SK-N-SH (cell line): ENCODE data around the gene ULBP1.

Experiments used
- CTCF ChIP-seq: fragments of 200-600 bp; sonication (generic); IDR thresholded peaks from 2 replicates; pipeline ENCODE4 v1.6.1; 2017; ENCODE audit warnings: antibody characterized with exemption, mild to moderate bottlenecking, moderate library complexity
- EZH2phosphoT487 ChIP-seq: fragments of 200-600 bp; sonication (generic); IDR thresholded peaks from 2 replicates; pipeline ENCODE4 v1.6.1; 2017; ENCODE audit warnings: low read depth, mixed run types, mild to moderate bottlenecking, antibody characterized with exemption, moderate library complexity, borderline replicate concordance
- MXI1 ChIP-seq: IDR thresholded peaks from 2 replicates; pipeline ENCODE4 v1.6.1; 2012; ENCODE audit warnings: mild to moderate bottlenecking, low read depth, low read length, improper control_type of control experiment
- RXRA ChIP-seq: IDR thresholded peaks from 2 replicates; pipeline ENCODE4 v1.4.0; 2012; ENCODE audit warnings: low read depth, mild to moderate bottlenecking, borderline replicate concordance
- TCF12 ChIP-seq: IDR thresholded peaks from 2 replicates; pipeline ENCODE4 v1.4.0; 2012

DNA sequence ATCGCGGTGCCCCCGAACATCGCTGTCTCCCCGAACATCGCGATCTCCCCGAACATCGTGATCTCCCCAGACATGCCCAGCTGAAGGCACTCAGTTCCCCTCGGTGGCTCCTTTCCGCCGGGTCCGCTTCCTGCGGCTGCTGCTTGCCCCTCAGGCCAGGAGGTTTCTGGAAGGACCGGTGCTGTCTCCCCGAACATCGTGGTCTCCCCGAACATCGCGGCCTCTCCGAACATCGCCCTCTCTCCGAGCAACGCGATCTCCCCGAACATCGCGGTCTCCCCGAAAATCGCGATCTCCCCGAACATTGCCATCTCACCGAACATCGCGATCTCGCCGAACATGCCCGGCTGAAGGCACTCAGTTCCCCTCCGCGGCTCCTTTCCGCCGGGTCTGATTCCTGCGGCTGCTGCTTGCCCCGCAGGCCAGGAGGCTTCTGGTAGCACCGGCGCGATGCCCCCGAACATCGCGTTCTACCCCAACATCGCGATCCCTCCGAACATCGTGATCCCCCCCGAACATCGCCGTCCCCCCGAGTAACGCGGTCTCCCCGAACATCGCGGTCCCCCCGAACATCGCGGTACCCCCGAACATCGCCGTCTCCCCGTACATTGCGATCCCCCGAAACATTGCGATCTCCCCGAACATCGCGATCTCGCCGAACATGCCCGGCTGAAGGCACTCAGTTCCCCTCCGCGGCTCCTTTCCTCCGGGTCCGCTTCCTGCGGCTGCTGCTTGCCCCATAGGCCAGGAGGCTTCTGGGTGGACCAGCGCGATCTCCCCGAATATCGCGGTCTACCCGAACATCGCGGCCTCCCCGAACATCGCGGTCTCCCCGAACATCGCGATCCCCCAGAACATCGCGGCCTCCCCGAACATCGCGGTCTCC is 808 bp downstream of the ULBP1 start:
- TF ChIP-seq TCF12 (no peak), RXRA (no peak), EZH2phosphoT487 (peak; percentile 93; the same call in 1 of the 2 replicates), CTCF (no peak), MXI1 (no peak)
